AML-193 (cell line): ENCODE results near the gene UNC50.

Source experiments
- DNase-seq, 2 experiments: peaks; one replicate each; lab custom pipeline; 2025; lab: John Stamatoyannopoulos, UW

Gene UNC50

GRCh38 chr2:98608116-98608961, at the start of gene UNC50, which contains the start of gene COA5:
Gene UNC50 (plus strand): TSS chr2:98608589. CDS start chr2:98609760, 1,171 bp downstream.
Gene COA5 (minus strand): TSS chr2:98608512. CDS start chr2:98608405, 107 bp downstream.
- peak; percentile 80 to 84 for DNase-seq

GRCh38 chr2:98558852-98559530, 49.4 kb upstream of the UNC50 start:
- DNase-seq: no peak

- DNase-seq: no peak
Observed at GRCh38 chr2:98559581-98559980, 48.8 kb upstream of the UNC50 start.

GRCh38 chr2:98560256-98560771, 48.1 kb upstream of the UNC50 start:
- no peak for DNase-seq

GRCh38 chr2:98561018-98561417, 47.4 kb upstream of the UNC50 start:
- no peak for DNase-seq

GRCh38 chr2:98561902-98562695, 46.3 kb upstream of the UNC50 start:
- no peak for DNase-seq

- no peak for DNase-seq
Observed at GRCh38 chr2:98563394-98563793, 45.0 kb upstream of the UNC50 start.

- DNase-seq: no peak
Observed at GRCh38 chr2:98564541-98565132, 43.8 kb upstream of the UNC50 start.

GRCh38 chr2:98565286-98565860, 43.0 kb upstream of the UNC50 start:
- no peak for DNase-seq

GRCh38 chr2:98565941-98566340, 42.4 kb upstream of the UNC50 start:
- DNase-seq: no peak

GRCh38 chr2:98568161-98568956, 40.0 kb upstream of the UNC50 start:
- no peak for DNase-seq

- DNase-seq: peak; percentile 13 to 36
Observed at GRCh38 chr2:98569197-98569793, 39.1 kb upstream of the UNC50 start.

GRCh38 chr2:98569915-98570314, 38.5 kb upstream of the UNC50 start:
- no peak for DNase-seq

- no peak for DNase-seq
Observed at GRCh38 chr2:98570356-98570755, 38.0 kb upstream of the UNC50 start.

- no peak for DNase-seq
Observed at GRCh38 chr2:98571121-98571701, 37.2 kb upstream of the UNC50 start.

GRCh38 chr2:98571796-98572195, 36.6 kb upstream of the UNC50 start:
- no peak for DNase-seq

- no peak for DNase-seq
Observed at GRCh38 chr2:98572211-98572610, 36.2 kb upstream of the UNC50 start.

GRCh38 chr2:98572676-98573075, 35.7 kb upstream of the UNC50 start:
- no peak for DNase-seq

GRCh38 chr2:98573426-98573825, 35.0 kb upstream of the UNC50 start:
- no peak for DNase-seq
